GM21526 (cell line): ENCODE data around the gene PTPRG.

Experiments
- ATAC-seq: cut with Tn5 transposase; IDR thresholded peaks from one replicate; pipeline ENCODE4 v1.9.1; 2021; ENCODE audit warnings: moderate library complexity; ENCODE audit not compliant: unreplicated experiment, low FRiP score

Gene PTPRG

DNA sequence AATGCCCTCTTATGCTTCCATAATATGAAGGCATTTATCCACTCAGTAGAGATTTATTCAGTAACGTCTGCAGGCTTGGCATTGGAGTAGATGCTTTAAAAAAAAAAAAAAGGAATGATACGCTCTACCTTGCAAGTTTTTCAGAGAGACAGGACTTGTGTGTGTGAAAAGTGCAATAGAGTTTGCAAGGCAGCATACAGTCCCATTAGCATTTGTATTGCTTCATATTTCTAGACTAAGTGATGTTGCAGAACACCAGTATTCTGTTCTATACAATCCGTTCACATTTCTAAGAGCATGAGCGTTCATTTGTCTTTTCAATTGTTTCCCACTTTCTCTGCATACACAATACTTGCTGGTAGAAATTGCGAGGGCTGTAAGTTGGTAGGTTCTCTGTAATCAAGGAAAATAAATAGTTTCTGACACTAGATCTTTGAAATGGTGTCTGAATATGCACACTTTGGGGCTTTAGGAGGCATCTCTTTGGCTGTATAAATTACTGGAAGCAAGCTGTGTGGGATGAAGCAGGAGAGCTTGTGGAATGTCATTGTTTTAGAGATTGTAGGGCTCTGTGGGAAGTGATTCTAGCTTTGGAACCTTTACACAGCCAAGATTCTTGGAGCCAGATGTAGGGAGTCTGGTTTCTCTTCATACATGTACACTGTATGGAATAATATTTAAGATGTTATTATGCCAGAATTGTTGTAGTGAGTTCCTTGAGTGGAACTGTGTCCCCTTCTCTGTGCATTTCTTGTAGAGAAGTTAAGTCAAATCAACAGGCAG is 549.3 kb downstream of the PTPRG start:
- no peak for ATAC-seq

DNA sequence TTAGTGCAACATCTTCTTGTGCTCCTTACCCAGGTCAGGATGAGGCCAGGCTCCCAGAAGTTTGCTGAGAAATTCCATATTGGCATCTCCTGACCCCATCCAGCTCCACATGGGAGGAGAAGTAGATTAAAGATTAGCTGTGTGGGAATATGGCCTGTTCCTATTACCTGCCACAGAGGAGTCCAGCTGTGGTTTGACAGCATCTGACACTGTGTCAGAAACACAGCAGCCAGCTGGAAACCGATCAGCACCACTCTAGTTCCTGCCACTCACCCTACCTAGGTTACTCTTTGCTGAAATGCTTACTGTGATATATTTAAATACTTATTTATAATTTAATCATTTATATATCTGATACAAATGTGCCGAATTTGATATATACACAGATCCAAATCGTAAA is 551.7 kb downstream of the PTPRG start:
- ATAC-seq, result no peak

DNA sequence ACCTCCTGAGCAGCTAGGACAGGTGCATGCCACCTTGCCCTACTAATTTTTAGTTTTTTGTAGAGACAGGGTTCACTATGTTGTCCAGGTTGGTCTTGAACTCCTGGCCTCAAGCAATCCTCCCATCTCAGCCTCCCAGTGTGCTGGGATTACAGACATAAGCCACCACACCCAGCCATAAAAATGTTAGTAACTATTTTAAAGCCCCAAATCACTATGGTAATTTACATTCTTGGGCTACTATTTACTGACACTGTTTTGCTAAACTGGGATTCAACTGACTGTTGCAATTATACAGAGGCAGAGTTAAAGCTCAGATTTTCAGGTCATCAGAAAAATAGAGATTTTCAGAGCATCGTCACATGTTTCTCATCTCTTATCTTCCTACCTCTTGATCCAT is 553.4 kb downstream of the PTPRG start:
- no peak for ATAC-seq

DNA sequence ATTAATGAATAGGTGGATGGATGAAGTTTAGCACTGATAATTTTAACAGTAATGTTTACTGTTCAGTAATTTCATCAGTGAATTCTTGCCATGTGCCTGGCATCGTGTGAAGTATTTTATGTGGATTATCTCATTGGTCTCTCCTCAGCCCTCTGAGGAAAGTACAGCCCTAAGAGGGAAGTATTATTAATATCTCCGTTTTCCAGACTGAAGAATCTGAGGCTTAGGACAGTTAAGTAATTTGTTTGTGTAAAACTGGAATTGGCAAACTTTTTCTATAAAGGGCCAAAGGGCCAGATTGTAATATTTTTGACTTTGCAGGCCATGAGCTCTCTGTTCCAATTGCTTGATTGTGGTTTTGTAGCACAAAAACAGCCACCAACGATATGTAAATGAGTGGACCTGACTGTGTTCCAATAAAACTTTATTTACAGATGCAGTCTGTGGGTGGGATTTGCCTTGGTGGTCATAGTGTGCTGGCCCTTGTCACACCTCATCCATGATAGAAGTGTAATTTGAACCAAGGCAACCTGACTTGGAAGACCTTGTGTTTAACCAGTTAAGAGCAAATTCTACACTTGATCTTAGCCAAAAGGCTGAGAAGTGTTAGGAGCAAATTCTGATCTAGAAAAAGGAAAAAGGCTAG is 556.7 kb downstream of the PTPRG start:
- no peak for ATAC-seq

DNA sequence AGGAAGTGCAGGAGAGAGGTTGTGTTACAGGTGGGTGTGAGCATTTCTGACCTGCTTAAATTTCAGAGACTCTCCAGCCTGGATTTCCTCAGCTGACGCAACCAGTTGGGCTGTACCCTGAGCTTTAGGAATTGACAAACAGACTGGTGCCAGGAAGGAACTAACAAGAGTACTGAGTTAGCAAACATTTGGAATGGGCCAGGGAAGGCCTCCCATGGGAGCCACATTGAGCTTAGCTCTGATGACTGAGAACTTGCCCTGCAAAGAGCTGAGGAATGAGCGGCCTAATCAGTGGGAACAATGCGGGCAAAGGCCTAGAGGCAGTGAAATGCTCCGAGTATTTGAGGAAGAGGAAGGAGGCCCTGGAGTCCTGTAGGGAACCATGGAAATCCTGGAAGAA is 557.8 kb downstream of the PTPRG start:
- ATAC-seq, result no peak

DNA sequence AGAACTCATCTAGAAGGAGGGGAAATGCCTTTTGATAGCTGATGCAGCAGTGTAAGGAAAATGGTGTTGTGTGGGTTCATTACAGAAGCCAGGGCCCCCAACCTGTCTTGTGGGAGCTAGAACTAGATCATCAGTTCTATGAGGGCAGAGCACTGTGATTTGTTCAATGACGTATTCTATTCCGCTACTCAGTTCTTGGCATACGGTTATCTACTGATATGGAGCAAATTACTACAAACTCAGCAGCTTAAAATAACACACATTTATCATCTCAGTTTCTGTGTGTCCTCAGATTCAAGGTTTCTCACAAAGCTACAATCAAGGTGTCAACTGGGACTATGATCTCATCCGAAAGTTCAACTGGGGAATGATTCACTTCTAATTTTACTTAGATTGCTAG is 561.4 kb downstream of the PTPRG start:
- no peak for ATAC-seq

DNA sequence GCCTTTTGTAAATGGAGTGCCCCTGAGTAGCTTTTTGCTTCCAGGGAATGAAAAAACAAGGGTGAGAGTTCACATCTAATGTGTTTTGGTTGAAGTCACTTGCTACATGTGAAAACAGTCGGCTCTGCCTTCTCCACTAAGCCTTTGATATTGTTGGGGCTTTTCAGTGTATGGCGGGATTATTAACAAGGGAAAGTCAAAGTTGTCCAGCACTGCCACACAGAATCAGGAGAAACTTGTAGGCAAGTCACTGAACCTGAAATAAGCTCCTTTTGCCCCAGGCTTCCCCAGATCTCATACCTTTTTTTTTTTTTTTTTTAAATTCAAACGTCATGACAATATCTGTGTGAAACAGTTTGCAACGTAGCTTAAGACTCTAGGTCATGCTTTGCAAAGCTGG is 564.0 kb downstream of the PTPRG start:
- no peak for ATAC-seq

GRCh38 chr3:62127116-62127515 is 565.7 kb downstream of the PTPRG start:
- ATAC-seq, result no peak

DNA sequence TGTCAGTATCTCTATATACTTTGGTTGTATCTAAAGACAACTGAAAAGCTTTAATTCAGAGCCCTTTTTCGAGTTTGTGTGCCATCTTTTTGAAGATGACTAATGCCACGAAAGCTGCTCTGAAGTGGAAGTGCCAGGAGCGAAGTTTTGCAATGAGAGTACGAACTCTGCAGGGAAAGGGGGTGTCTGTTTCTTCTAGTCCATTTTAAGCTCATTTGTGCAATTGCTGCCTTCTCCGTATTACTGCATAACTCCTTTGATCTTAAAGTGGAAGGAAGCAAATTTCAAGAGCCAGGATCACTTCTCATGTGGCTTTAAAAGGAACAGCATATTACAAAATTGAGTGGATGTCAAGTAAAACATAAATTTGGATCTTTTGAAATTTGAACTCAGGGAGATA is 566.7 kb downstream of the PTPRG start:
- no peak for ATAC-seq

DNA sequence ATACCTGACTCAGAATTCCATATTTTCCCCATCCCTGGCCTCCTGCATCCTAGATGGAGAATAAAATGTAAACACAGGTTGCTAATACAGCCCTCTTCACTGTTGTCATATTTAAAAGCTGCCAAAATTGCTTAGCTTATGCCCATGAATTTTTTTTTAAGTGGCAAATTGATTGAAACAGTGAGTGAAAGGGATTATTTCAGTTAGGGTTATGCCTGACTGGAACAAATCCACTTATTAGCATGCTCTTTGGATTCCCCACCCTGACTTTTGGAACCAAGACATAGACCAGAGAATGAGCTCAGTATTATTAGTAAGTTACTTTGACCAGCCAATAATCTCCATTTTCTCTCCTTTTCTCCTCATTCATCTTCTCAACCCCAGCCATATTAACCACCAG is 567.3 kb downstream of the PTPRG start:
- no peak for ATAC-seq

GRCh38 chr3:62131050-62131449 is 569.7 kb downstream of the PTPRG start:
- ATAC-seq, result no peak

DNA sequence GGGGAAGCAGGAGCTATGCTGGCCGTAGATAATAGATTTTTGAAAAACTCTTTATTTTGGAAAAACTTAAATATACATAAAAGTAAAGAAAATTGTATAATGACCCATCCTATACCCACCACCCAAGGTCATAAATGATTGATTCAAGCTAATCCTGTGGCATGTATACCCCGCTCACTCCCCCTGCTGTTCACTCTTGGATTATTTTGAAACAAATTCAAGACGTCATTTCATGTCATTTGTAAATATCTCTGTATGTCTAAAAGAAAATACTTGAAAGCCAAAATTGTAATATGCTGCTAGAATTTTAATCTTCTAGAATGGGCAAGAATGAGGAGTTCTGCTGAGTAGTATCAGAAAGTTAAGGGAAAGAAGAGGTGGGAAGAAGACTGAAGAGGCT is 570.2 kb downstream of the PTPRG start:
- ATAC-seq, result no peak

DNA sequence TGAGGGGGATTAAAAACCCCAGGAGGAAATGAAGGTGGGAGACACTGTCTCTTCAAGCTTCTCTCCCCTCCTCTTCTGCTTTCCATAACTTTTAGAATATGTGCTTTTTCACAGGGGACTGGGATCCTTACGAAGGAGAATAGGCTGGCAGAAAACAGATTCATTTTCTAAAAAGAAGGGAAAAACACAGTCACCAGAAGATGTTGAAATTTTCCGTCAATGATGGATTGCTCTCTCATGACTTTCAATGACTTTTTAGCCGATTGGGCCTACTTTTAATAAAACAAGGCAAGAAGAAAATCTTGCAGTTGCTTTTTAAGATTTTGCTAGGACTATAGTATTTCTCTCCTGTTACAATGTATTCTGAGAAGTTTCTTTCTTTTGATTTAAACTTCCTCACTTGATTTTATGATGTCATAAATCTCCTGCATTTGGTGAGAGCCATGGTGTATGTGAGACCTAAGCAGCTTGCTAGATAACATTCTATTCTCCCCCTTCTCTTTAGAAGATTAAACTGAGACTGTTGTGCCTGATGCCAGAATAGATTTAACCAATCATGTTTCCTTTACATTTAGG is 570.7 kb downstream of the PTPRG start:
- ATAC-seq, result no peak

DNA sequence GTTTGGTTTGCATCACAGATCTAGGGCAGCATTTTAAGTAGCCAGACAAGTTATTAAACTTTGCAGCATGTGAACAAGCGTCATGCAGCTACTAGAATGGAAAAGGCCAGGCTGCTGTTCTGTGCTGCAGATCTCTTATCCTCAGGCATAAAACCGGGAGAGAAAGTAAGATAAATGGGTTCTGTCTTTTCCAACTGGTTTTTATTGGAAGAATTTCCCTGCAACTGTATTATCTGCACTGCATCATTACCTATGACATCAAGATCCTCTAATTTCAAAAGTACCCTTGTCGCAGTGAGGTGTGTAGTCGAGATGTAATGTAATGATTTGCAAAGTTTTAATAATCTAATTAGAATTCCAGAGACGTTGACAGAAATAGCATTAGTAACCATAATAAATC is 571.6 kb downstream of the PTPRG start:
- no peak for ATAC-seq

DNA sequence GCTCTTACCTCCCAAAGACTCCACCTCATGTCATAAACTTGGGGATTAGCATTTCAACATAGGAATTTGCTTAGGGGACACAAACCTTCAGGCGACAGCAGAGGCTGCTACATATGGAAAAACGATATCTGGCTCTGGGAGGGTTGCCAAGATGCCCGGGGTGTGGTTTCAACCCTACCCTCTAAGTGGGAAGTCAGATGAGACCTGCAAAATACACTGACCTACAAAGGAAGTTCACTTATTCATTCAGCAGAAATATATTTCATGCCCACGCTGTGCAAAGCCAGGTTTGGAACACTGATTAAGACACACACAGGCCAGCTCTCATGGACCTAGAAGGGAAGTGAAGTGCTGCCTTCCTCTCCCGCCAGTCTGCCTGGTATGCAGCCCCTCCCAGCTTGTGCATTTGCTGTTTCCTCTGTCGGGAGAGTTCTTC is 572.7 kb downstream of the PTPRG start:
- ATAC-seq, result no peak

GRCh38 chr3:62135741-62136140 is 574.4 kb downstream of the PTPRG start:
- ATAC-seq, result no peak

DNA sequence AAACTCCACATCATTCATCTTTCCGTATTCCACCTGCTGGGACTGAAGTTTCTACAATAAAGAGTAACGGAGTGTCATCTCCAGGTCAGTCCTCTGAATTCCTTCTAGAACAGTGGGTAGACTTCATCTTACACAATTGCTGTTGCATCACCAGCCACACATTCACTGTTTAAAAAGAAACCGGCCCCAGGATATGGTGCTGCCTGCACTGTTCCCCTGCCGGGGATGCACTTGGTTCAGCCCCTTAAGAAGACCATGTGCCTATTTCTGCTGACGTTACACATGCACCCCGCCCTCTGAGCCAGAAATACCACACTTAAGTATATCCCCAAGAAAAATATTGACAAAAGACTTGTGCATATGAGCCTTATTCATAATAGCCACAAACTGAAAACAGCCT is 578.6 kb downstream of the PTPRG start:
- no peak for ATAC-seq

DNA sequence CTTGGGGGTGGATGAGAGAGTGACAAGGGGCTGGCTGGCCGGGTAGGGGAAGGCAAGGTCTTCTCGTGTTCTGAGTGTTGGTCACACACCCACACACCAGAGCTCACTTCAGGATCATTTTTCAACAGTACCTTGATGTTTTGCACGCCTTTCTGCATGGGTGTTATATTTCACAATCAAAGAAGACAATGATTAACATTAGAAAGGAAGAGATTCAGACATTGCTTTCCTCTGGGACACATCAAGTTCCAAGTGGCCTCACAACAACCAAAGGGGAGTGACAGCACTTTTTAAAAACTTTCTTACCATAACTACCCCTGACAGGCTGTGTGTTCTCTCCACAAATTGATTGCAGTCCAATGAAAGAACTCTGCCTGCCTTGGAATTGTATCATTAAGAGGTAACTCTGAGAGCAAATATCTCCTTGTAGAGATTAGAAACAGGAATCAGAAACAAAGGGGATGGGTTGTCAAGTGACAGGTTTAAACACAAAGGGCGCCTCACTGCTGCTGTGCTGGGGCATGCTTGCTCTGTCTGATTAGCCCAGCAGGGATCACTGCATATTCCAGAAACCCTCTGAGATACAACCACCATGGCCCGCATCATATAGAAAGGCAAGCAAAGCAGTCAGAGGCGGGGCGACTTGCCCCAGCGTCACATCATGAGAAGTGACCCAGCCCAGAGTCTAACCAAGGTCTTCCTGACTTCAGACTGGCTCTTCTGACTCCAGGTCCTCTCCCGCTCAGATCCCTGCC is 581.1 kb downstream of the PTPRG start:
- no peak for ATAC-seq

GRCh38 chr3:62143843-62144450 is 582.6 kb downstream of the PTPRG start:
- no peak for ATAC-seq

GRCh38 chr3:62144482-62144881 is 583.1 kb downstream of the PTPRG start:
- ATAC-seq, result no peak
